ENCODE data around the gene LYPD5.
A peak's percentile ranks its signal among the peaks of the same experiment; 100 is the strongest.

The LYPD5 gene

DNA sequence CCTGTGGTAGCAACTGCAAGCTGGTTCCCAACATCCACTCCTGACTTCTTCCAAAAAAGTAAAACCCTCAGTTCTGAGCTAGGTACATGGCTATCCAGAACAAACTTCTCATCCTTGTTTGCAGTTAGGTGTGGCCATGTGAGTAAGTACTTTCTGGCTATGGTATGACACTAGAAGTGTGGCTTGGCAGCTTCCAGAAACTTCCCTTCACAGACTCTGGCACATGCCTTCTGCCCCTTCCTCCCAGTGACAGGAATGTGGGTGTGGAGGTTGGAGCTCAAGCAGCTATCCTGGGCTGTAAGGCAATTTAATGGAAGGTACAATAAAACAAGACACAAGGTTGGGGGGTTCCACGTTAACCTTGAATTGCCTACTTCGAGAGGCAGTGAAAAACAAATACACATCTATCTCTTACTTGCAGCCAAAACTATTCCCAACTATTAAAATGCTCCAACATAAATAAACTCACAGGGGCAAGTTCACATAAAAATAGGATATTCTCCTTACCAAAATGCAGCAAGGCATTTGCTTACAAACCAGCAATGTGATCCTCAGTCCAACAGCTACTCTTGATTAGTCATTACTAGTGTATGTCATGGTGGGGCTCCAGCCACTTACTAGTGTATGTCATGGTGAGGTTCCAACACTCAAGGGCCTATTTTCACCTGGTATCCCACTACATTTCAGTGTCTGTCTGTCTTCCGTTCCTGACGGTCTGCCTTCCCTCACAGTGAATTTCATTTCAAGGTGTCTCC, 50.6 kb downstream of the LYPD5 start:
- H3K9me3 ChIP-seq (ENCODE audit: insufficient read depth, low read length, severe bottlenecking): no peaks in the 10 kb centered on the region
- H3K79me2 ChIP-seq (ENCODE audit: insufficient read depth, low read length): peaks cover 60% of the 10 kb centered on the region
- no peak overlapping the region for H2AFZ ChIP-seq (ENCODE audit: low read depth, low read length)
- no peak overlapping the region for H3K27ac ChIP-seq (ENCODE audit: low read length)
- TF ChIP-seq, protein P1, sequence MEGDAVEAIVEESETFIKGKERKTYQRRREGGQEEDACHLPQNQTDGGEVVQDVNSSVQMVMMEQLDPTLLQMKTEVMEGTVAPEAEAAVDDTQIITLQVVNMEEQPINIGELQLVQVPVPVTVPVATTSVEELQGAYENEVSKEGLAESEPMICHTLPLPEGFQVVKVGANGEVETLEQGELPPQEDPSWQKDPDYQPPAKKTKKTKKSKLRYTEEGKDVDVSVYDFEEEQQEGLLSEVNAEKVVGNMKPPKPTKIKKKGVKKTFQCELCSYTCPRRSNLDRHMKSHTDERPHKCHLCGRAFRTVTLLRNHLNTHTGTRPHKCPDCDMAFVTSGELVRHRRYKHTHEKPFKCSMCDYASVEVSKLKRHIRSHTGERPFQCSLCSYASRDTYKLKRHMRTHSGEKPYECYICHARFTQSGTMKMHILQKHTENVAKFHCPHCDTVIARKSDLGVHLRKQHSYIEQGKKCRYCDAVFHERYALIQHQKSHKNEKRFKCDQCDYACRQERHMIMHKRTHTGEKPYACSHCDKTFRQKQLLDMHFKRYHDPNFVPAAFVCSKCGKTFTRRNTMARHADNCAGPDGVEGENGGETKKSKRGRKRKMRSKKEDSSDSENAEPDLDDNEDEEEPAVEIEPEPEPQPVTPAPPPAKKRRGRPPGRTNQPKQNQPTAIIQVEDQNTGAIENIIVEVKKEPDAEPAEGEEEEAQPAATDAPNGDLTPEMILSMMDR (IDR thresholded peaks at IDR 0.05; ENCODE audit: borderline replicate concordance, extremely low read depth, low read length, poor library complexity, severe bottlenecking): no peak
- no peak for TF ChIP-seq EZH2 (IDR thresholded peaks at IDR 0.05; ENCODE audit: borderline replicate concordance, low read depth, low read length, severe bottlenecking)
- peak overlapping the region; percentile 71; the same call in 1 of the 2 replicates for H3K4me2 ChIP-seq (ENCODE audit: insufficient read depth, low read length)
- peaks cover 33% of the 10 kb centered on the region for H3K4me1 ChIP-seq (ENCODE audit: insufficient read depth, low read length)
- H4K20me1 ChIP-seq (ENCODE audit: insufficient read depth, low read length): peaks cover 21% of the 10 kb centered on the region; the same call in 1 of the 2 replicates
- ATAC-seq (ENCODE audit: insufficient read depth, low read depth): no peak
- H3K36me3 ChIP-seq (ENCODE audit: insufficient read depth, low read length): peaks cover 69% of the 10 kb centered on the region
- DNase-seq: no peak
- H3K4me3 ChIP-seq (ENCODE audit: low read depth in 1 of 2, low read length in 2 of 2): no peak overlapping the region
- H3K9ac ChIP-seq (ENCODE audit: low read depth, low read length): 0 out of 2 replicates have a peak overlapping the region, but pooled peaks have one; percentile 2
- no peaks in the 10 kb centered on the region for H3K27me3 ChIP-seq (ENCODE audit: insufficient read depth, low read length, poor library complexity)

DNA sequence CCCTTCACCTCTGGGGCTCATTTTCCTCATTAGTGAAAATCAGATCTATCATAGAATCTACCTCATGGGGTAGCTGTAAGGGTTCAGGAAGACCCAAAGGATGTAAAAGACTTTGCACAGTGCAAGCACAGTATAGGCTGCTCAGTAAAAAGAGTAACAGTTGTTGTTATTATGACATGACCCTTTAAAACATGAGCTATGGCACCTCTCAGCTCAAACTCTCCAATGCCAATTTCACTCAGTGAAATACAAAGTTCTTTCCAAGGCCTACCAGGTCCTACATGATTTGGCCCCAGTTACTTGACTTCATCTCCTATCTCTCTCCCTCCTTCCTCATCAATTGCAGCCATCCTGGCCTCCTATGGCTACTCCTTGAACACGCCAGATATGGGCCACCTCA, 52.3 kb downstream of the LYPD5 start:
- DNase-seq (no peak), ATAC-seq (ENCODE audit: insufficient read depth, low read depth) (no peak)
- Histone ChIP-seq H3K27ac (ENCODE audit: low read length) (no peak overlapping the region), H3K4me1 (ENCODE audit: insufficient read depth, low read length) (peaks cover 23% of the 10 kb centered on the region), H2AFZ (ENCODE audit: low read depth, low read length) (no peak overlapping the region), H3K36me3 (ENCODE audit: insufficient read depth, low read length) (peaks cover 74% of the 10 kb centered on the region), H3K4me2 (ENCODE audit: insufficient read depth, low read length) (no peak overlapping the region), H3K9ac (ENCODE audit: low read depth, low read length) (no peak overlapping the region), H3K27me3 (ENCODE audit: insufficient read depth, low read length, poor library complexity) (no peaks in the 10 kb centered on the region), H3K4me3 (ENCODE audit: low read depth in 1 of 2, low read length in 2 of 2) (no peak overlapping the region), H3K79me2 (ENCODE audit: insufficient read depth, low read length) (peaks cover 44% of the 10 kb centered on the region), H4K20me1 (ENCODE audit: insufficient read depth, low read length) (peaks cover 24% of the 10 kb centered on the region; the same call in 1 of the 2 replicates), H3K9me3 (ENCODE audit: insufficient read depth, low read length, severe bottlenecking) (no peaks in the 10 kb centered on the region)
- no peak for TF ChIP-seq EZH2 (IDR thresholded peaks at IDR 0.05; ENCODE audit: borderline replicate concordance, low read depth, low read length, severe bottlenecking)
- TF ChIP-seq, protein P1 (IDR thresholded peaks at IDR 0.05; ENCODE audit: borderline replicate concordance, extremely low read depth, low read length, poor library complexity, severe bottlenecking): no peak

DNA sequence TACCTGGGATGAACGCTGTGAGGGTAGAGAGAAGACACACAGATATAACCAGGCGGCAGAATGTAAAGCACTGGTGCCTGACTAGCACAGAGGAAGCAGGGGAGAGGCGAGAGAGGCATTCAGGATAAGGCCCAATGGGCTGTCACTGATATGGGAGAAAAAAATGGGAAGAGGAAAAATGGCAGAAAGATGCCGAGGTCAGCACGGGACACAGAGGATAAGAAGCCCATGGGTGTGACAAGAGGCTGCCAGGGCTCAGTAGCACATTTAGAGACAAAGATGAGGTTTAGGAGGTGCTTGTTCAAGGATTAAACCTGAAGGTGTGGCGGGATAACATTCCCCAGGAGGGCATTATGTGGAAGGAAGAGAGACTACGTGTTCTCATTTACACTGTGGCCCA, 53.1 kb downstream of the LYPD5 start:
- no peak overlapping the region for H3K27ac ChIP-seq (ENCODE audit: low read length)
- TF ChIP-seq, protein P1 (IDR thresholded peaks at IDR 0.05; ENCODE audit: borderline replicate concordance, extremely low read depth, low read length, poor library complexity, severe bottlenecking): no peak
- no peak for TF ChIP-seq EZH2 (IDR thresholded peaks at IDR 0.05; ENCODE audit: borderline replicate concordance, low read depth, low read length, severe bottlenecking)
- no peak overlapping the region for H3K4me3 ChIP-seq (ENCODE audit: low read depth in 1 of 2, low read length in 2 of 2)
- H3K27me3 ChIP-seq (ENCODE audit: insufficient read depth, low read length, poor library complexity): no peaks in the 10 kb centered on the region
- H3K9ac ChIP-seq (ENCODE audit: low read depth, low read length): no peak overlapping the region
- no peak for ATAC-seq (ENCODE audit: insufficient read depth, low read depth)
- H3K9me3 ChIP-seq (ENCODE audit: insufficient read depth, low read length, severe bottlenecking): no peaks in the 10 kb centered on the region
- peaks cover 27% of the 10 kb centered on the region; the same call in 1 of the 2 replicates for H4K20me1 ChIP-seq (ENCODE audit: insufficient read depth, low read length)
- peaks cover 82% of the 10 kb centered on the region for H3K36me3 ChIP-seq (ENCODE audit: insufficient read depth, low read length)
- H3K4me1 ChIP-seq (ENCODE audit: insufficient read depth, low read length): peaks cover 23% of the 10 kb centered on the region
- H2AFZ ChIP-seq (ENCODE audit: low read depth, low read length): no peak overlapping the region
- no peak overlapping the region for H3K4me2 ChIP-seq (ENCODE audit: insufficient read depth, low read length)
- H3K79me2 ChIP-seq (ENCODE audit: insufficient read depth, low read length): peaks cover 42% of the 10 kb centered on the region
- no peak for DNase-seq

Measured in DND-41 (cell line).